PC-9 (cell line): Measurements from ENCODE around the gene ARHGEF28. TPM values are rescaled to one million over a fixed set of nuclear protein-coding genes. Genes with fewer than 3 reads are reported as not detected.

ENCODE experiments used
- BruUV-seq: library from RNA; stranded (reverse); fragments of 400-500 nt; replicated peaks from 2 replicates; lab custom pipeline; 2021; lab: Mats Ljungman, UMichigan
- CTCF ChIA-PET: fragments of 300-600 bp; sonication (Branson Sonifier 250); formaldehyde crosslinking; loops from one replicate; lab custom pipeline; 2022; ENCODE audit warnings: antibody characterized with exemption; lab: Charles Lee
- POLR2A ChIA-PET: fragments of 300-600 bp; sonication (Branson Sonifier 250); formaldehyde crosslinking; loops from one replicate; lab custom pipeline; 2022; ENCODE audit warnings: antibody characterized with exemption; ENCODE audit not compliant: unreplicated experiment; lab: Charles Lee
- DNase-seq, 2 experiments: peaks; one replicate each; pipeline versions ENCODE4 v3.0.0 to v3.0.0-alpha.2; 2015 to 2022; ENCODE audit warnings: mixed read lengths in 1 of 2
- H2AFZ ChIP-seq: fragments of 200-600 bp; sonication (generic); 2 replicates; pipeline ENCODE4 v1.8.1; 2017; ENCODE audit warnings: antibody characterized with exemption
- H3F3A ChIP-seq: fragments of 200-600 bp; sonication (generic); 2 replicates; pipeline ENCODE4 v1.8.1; 2017; ENCODE audit warnings: antibody characterized with exemption, mild to moderate bottlenecking, low read depth; ENCODE audit not compliant: insufficient read depth
- H3K27ac ChIP-seq: fragments of 200-600 bp; sonication (generic); 2 replicates; pipeline ENCODE4 v1.6.1; 2016; ENCODE audit warnings: mixed run types
- H3K27me3 ChIP-seq: fragments of 200-600 bp; sonication (generic); 2 replicates; pipeline ENCODE4 v1.6.1; 2016; ENCODE audit warnings: low read depth, mixed run types; ENCODE audit not compliant: insufficient read depth
- H3K36me3 ChIP-seq: fragments of 200-600 bp; sonication (generic); 2 replicates; pipeline ENCODE4 v1.6.1; 2016; ENCODE audit warnings: low read depth, mixed run types
- H3K4me1 ChIP-seq: fragments of 200-600 bp; sonication (generic); replicated peaks from 2 replicates; pipeline ENCODE4 v1.6.1; 2016; ENCODE audit warnings: mixed run types; ENCODE audit not compliant: insufficient read depth
- H3K4me2 ChIP-seq: fragments of 200-600 bp; sonication (generic); 2 replicates; pipeline ENCODE4 v1.6.1; 2017; ENCODE audit warnings: mixed run types
- H3K4me3 ChIP-seq: fragments of 200-600 bp; sonication (generic); 2 replicates; pipeline ENCODE4 v1.6.1; 2016; ENCODE audit warnings: mixed run types
- H3K79me2 ChIP-seq: fragments of 200-600 bp; sonication (generic); 2 replicates; pipeline ENCODE4 v1.6.1; 2017; ENCODE audit warnings: low read depth, mixed run types
- H3K9me2 ChIP-seq: fragments of 200-600 bp; sonication (generic); 2 replicates; pipeline ENCODE4 v1.8.1; 2017; ENCODE audit warnings: mild to moderate bottlenecking; ENCODE audit not compliant: insufficient read depth
- H3K9me3 ChIP-seq: fragments of 200-600 bp; sonication (generic); 2 replicates; pipeline ENCODE4 v1.8.1; 2016; ENCODE audit warnings: low read depth; ENCODE audit not compliant: insufficient read depth
- H4K20me1 ChIP-seq: fragments of 200-600 bp; sonication (generic); 2 replicates; pipeline ENCODE4 v1.8.1; 2017; ENCODE audit not compliant: insufficient read depth
- EZH2 ChIP-seq: fragments of 200-600 bp; sonication (generic); IDR thresholded peaks from 2 replicates; pipeline ENCODE4 v1.8.0; 2017; ENCODE audit warnings: antibody characterized with exemption, low read depth
- intact Hi-C: fragments of 100-400 bp; cut with micrococcal nuclease; formaldehyde crosslinking; loops from one replicate; pipeline ENCODE4 v1.10.0; 2022; ENCODE audit not compliant: unreplicated experiment
- total RNA-seq: library from RNA; stranded (reverse); gene quantifications from 2 replicates; pipeline ENCODE4 v1.2.3, GENCODE V29; 2021
- TF ChIP-seq, protein P1 (sequence below): fragments of 200-600 bp; sonication (generic); conservative IDR thresholded peaks from 2 replicates; pipeline ENCODE4 v1.6.1; 2017; ENCODE audit warnings: mixed run types, antibody characterized with exemption, mild to moderate bottlenecking, moderate library complexity

Gene ARHGEF28
- total RNA-seq, 1 experiment from 2014 or later, result 77.5 TPM

DNA sequence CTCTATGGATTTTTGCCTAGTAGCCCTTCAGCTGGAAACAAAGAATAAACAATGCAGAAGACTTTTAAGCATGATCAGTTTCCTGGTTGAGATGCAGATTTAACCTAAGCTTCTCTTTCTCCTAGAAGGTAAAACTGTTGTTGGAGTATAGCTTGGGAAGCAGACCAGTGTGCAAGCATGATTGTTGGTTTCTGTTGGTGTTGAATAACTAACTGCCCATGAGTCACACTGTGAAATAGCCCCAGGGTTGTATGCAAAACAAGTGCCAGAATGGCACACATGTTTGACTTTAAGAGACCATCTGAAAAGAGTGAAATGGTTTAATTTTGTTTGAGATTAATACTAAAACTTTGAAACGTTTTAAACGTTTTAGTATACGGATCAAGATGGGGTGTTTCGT, 227.1 kb downstream of the ARHGEF28 start:
- Histone ChIP-seq H3K4me2 (no peak overlapping the region), H3K36me3 (peaks cover 37% of the 10 kb centered on the region), H3K9me2 (no peaks in the 10 kb centered on the region), H3F3A (peaks cover 21% of the 10 kb centered on the region), H2AFZ (no peak overlapping the region), H3K27me3 (no peaks in the 10 kb centered on the region), H3K9me3 (no peaks in the 10 kb centered on the region; the same call in 1 of the 2 replicates), H3K4me1 (peaks cover 13% of the 10 kb centered on the region), H3K27ac (peak overlapping the region; percentile 71), H3K79me2 (no peaks in the 10 kb centered on the region), H3K4me3 (no peak overlapping the region), H4K20me1 (no peaks in the 10 kb centered on the region)
- DNase-seq, result peak; percentile 10 to 57
- CTCF ChIA-PET, result no interaction called here
- intact Hi-C loops, result no loop called here
- BruUV-seq, result no TSS peak
- POLR2A ChIA-PET, result interaction anchor here (0.8 kb wide), 1 partner anchor 369 kb away, joined by 3 read pairs; no protein-coding TSS in a partner anchor
- no peak for TF ChIP-seq EZH2
- TF ChIP-seq, protein P1, sequence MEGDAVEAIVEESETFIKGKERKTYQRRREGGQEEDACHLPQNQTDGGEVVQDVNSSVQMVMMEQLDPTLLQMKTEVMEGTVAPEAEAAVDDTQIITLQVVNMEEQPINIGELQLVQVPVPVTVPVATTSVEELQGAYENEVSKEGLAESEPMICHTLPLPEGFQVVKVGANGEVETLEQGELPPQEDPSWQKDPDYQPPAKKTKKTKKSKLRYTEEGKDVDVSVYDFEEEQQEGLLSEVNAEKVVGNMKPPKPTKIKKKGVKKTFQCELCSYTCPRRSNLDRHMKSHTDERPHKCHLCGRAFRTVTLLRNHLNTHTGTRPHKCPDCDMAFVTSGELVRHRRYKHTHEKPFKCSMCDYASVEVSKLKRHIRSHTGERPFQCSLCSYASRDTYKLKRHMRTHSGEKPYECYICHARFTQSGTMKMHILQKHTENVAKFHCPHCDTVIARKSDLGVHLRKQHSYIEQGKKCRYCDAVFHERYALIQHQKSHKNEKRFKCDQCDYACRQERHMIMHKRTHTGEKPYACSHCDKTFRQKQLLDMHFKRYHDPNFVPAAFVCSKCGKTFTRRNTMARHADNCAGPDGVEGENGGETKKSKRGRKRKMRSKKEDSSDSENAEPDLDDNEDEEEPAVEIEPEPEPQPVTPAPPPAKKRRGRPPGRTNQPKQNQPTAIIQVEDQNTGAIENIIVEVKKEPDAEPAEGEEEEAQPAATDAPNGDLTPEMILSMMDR, result no peak

- Histone ChIP-seq H3F3A (peaks cover 21% of the 10 kb centered on the region), H3K4me2 (no peak overlapping the region), H3K9me2 (no peaks in the 10 kb centered on the region), H3K4me3 (no peak overlapping the region), H3K36me3 (peaks cover 36% of the 10 kb centered on the region), H3K4me1 (peaks cover 13% of the 10 kb centered on the region), H3K9me3 (no peaks in the 10 kb centered on the region; the same call in 1 of the 2 replicates), H3K27me3 (no peaks in the 10 kb centered on the region), H2AFZ (no peak overlapping the region), H3K27ac (no peak overlapping the region), H3K79me2 (no peaks in the 10 kb centered on the region), H4K20me1 (no peaks in the 10 kb centered on the region; the same call in 1 of the 2 replicates)
- no peak for TF ChIP-seq EZH2
- TF ChIP-seq, protein P1, result no peak
- DNase-seq, result no peak
- no TSS peak for BruUV-seq
- intact Hi-C loops, result no loop called here
- POLR2A ChIA-PET, result no interaction called here
- CTCF ChIA-PET, result no interaction called here
These were observed 231.0 kb downstream of the ARHGEF28 start for GRCh38 chr5:73856997-73857396.

- Histone ChIP-seq H3K36me3 (peaks cover 36% of the 10 kb centered on the region), H3K9me3 (no peaks in the 10 kb centered on the region; the same call in 1 of the 2 replicates), H3K79me2 (no peaks in the 10 kb centered on the region), H4K20me1 (no peaks in the 10 kb centered on the region; the same call in 1 of the 2 replicates), H3F3A (peaks cover 21% of the 10 kb centered on the region), H3K9me2 (no peaks in the 10 kb centered on the region), H3K4me1 (peaks cover 12% of the 10 kb centered on the region), H2AFZ (no peak overlapping the region), H3K27ac (no peak overlapping the region), H3K27me3 (no peaks in the 10 kb centered on the region), H3K4me3 (no peak overlapping the region), H3K4me2 (no peak overlapping the region)
- CTCF ChIA-PET, result no interaction called here
- DNase-seq, result no peak
- no peak for TF ChIP-seq EZH2
- TF ChIP-seq, protein P1, result no peak
- POLR2A ChIA-PET, result no interaction called here
- no TSS peak for BruUV-seq
- intact Hi-C loops, result no loop called here
These were observed 231.4 kb downstream of the ARHGEF28 start for GRCh38 chr5:73857446-73857845.
